ENCODE data around the gene ALKBH7.
A peak's percentile ranks its signal among the peaks of the same experiment; 100 is the strongest.

ALKBH7 gene

DNA sequence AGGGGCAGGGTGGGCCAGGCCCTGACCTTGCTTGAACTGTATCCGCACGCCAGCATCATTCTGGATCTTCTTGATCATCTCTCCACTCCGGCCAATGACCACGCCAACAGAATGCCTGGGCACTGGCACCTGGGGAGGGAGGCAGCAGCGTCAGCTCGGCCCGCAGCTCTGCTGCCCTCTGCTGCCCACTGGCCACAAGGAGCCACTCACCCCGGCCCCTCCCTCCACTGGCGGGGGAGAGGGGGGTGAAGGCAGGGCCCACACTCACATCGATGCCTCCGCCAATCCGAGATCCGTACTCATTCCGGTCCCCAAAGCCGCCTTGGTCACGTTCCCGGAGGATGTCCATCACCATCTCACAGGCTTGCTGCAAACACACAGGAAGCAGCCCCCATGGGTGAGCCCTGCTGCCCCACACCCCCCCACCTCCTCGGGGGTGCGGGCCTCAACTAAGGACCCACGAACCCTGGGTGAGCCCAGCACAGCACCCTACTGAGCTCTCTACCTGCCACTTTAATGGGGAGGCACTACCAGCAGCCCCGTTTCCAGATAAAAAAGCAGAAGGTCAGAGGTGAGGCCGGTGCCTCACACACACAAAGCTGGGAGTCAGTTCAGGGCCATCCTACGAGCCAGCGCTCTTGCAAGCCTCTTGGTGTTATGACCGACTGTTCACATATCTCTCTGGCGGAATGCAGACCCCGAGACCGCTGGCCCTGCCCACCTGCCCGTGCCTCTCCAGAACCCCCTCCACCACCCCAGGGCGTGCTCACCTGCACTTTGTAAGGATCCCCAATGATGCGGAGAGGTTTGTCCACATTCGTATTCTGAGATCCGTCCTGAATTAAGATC is 45.3 kb downstream of the ALKBH7 start:
- Histone ChIP-seq H3K9me3 (ENCODE audit: insufficient read depth, low read depth, low read length) (no peaks in the 10 kb centered on the region), H3K4me1 (ENCODE audit: insufficient read depth, low read length) (no peaks in the 10 kb centered on the region), H3K27me3 (ENCODE audit: insufficient read depth, low read length) (no peaks in the 10 kb centered on the region), H3K27ac (ENCODE audit: low read depth, low read length) (no peak overlapping the region), H3K9ac (ENCODE audit: low read depth, low read length) (no peak overlapping the region), H3K4me3 (ENCODE audit: low read length) (no peak overlapping the region), H3K36me3 (ENCODE audit: insufficient read depth, low read length) (peaks cover 94% of the 10 kb centered on the region)
- 94% methylated on average over 33 of the region's 33 CpGs for WGBS

DNA sequence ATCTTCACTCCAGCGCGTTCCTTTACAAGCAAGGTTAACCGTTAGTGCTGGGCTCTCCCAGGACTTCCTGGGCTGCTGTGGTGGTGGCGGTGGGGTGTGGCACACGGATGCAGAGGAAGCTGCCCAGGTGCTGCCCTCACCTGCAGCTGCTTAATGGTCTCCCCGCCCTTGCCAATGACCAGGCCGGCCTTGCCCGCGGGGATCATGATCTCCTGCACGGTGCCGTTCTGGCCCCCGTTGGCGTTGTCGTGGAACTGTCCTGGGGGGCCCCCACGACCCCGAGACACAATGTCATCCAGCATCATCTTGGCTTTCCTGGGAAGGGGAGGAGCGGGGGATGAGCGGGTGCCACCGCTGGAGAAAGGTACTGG is 46.0 kb downstream of the ALKBH7 start:
- Histone ChIP-seq H3K4me1 (ENCODE audit: insufficient read depth, low read length) (no peaks in the 10 kb centered on the region), H3K36me3 (ENCODE audit: insufficient read depth, low read length) (peaks cover 92% of the 10 kb centered on the region), H3K27ac (ENCODE audit: low read depth, low read length) (no peak overlapping the region), H3K9me3 (ENCODE audit: insufficient read depth, low read depth, low read length) (no peaks in the 10 kb centered on the region), H3K4me3 (ENCODE audit: low read length) (no peak overlapping the region), H3K9ac (ENCODE audit: low read depth, low read length) (no peak overlapping the region), H3K27me3 (ENCODE audit: insufficient read depth, low read length) (no peaks in the 10 kb centered on the region)
- 96% methylated on average over 19 of the region's 19 CpGs for WGBS

DNA sequence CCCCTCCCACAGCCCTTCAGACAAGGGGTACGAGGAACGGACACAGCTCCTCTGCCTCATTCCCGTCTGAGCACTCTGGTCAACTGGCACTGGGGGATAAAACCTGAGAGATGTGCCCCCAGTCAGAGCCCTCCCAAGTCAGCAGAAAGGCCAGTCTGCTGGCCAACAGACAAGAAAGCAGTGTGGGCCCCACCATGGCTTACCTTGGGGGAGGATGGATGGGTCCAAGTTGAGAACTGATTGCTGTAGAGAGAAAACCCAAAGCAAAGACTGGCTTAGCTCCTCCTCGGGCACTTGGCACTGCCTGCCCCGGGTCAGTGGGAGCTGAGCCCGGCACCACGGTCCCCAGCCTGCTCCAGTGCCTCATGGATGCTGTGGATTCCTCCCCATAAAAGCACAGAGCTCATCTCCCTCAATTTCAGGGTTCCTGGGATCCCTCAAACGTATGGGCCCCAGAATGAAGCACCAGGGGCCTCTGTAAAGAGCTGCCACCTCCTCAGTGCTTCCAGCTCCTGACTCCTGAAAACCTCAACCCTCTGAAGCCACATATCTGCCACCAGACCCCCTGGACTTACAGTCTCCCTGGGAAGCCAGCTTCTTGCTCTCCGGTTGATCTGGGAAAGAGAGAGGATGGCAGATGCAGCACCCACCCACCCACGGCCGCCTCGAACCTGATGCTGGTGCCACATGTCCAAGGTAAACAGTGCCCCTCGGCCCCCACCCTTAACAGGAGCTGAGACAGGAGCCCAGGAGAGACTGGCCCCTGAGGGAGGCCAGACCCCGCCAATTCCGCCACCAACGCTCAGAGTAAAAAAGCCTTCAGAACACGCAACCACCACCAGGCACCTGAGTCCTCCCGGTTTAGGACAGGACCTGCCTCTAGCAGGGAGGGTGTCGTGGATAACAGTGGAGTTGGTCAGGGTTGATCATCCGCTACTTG is 48.8 kb downstream of the ALKBH7 start:
- Histone ChIP-seq H3K4me3 (ENCODE audit: low read length) (no peak overlapping the region), H3K36me3 (ENCODE audit: insufficient read depth, low read length) (peaks cover 66% of the 10 kb centered on the region), H3K9me3 (ENCODE audit: insufficient read depth, low read depth, low read length) (peaks cover 5% of the 10 kb centered on the region; the same call in 1 of the 2 replicates), H3K4me1 (ENCODE audit: insufficient read depth, low read length) (no peaks in the 10 kb centered on the region), H3K9ac (ENCODE audit: low read depth, low read length) (no peak overlapping the region), H3K27ac (ENCODE audit: low read depth, low read length) (no peak overlapping the region), H3K27me3 (ENCODE audit: insufficient read depth, low read length) (no peaks in the 10 kb centered on the region)
- 94% methylated on average over 20 of the region's 20 CpGs for WGBS

DNA sequence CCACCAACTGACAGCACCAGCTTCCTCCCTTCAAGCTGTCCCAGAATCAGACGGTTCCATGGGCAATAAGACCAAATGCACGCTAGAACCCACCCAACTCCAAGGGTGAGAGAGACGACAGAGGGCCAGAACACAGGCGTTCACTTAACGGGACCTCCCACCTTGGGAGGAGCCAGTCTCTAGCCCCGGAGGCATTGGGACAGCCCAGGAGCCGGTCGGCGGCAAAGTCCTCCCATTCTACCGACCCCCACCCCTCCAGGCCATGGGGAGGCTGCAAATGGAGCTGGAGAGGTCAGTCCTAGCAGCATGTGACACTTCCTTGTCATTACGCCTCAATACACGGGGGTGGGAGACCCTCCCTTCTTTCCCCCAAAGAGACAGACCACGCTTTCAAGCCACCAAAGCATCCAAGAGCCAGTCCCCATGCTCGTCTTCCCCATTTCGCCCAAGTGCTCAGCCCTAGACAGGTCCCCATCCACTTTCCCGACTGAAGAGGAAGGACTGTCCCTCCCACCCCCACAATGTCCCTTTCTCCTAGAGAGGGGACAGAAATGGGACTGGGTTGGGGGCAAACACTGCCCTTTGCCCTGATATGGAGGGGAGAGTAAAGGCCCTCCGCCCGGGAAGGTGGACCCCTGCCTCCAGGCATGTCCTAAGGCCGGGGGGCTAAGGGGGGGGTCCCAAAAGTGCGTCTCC is 51.1 kb downstream of the ALKBH7 start:
- Histone ChIP-seq H3K9me3 (ENCODE audit: insufficient read depth, low read depth, low read length) (peaks cover 5% of the 10 kb centered on the region; the same call in 1 of the 2 replicates), H3K27ac (ENCODE audit: low read depth, low read length) (peak overlapping the region; percentile 69), H3K27me3 (ENCODE audit: insufficient read depth, low read length) (no peaks in the 10 kb centered on the region), H3K9ac (ENCODE audit: low read depth, low read length) (peak overlapping the region; percentile 69), H3K36me3 (ENCODE audit: insufficient read depth, low read length) (peaks cover 43% of the 10 kb centered on the region), H3K4me1 (ENCODE audit: insufficient read depth, low read length) (no peaks in the 10 kb centered on the region), H3K4me3 (ENCODE audit: low read length) (peak overlapping the region; percentile 92)
- 2% methylated on average over 20 of the region's 20 CpGs for WGBS

DNA sequence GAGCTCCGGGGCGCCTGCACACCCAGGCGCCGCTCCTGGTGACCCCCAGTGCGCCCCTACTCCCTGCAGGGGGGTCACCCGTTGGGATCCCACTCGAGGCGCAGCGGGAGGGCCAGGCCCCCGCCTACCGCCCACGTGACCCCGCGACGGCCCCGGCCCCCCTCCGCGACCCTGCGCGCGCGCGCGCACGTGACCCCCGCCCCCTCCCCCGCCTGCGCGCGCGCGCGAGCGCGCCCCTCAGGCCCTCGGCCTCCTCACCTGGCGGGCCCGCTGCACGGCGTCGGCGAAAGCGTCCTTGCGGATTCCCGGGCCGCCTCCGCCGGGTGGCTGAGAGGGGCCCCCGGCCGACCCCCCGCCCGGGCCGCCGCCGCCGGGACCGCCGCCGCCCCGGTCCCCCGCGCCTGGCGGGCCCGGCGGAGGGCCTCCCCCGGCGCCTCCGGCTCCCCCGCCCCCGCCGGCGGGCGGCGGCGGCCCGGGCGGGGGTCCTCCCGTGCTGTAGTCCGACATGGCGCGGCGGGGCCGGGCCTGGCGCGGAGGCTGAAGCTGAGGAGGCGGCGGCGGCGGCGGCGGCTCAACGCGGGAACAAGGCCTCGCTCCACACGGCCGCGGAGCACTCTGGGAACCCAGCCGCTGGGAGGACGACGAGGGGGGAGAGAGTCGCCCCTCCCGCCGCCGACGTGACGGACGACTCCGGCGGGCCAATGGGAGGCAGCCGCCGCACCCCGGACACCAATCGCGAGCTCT is 51.8 kb downstream of the ALKBH7 start, which contains the start of gene KHSRP:
Gene KHSRP, minus strand, starts transcription at position 617 of the 744 bp plus-strand sequence. Its CDS starts 110 bp downstream, at position 507.
- peak within 1 kb of the TSS; percentile 69 for H3K9ac ChIP-seq (ENCODE audit: low read depth, low read length)
- H3K4me1 ChIP-seq (ENCODE audit: insufficient read depth, low read length) = no peaks in the 10 kb centered on the region
- H3K27ac ChIP-seq (ENCODE audit: low read depth, low read length) = peak within 1 kb of the TSS; percentile 73
- peaks cover 36% of the 10 kb centered on the region for H3K36me3 ChIP-seq (ENCODE audit: insufficient read depth, low read length)
- H3K27me3 ChIP-seq (ENCODE audit: insufficient read depth, low read length) = peaks cover under 1% of the 10 kb centered on the region; the same call in 1 of the 2 replicates
- under 1% methylated on average over 112 of the region's 114 CpGs for WGBS
- H3K4me3 ChIP-seq (ENCODE audit: low read length) = peak within 1 kb of the TSS; percentile 92
- H3K9me3 ChIP-seq (ENCODE audit: insufficient read depth, low read depth, low read length) = peaks cover 5% of the 10 kb centered on the region; the same call in 1 of the 2 replicates

Measured in HUES64 (cell line).